Endothelial cell of umbilical vein (primary cell): Measurements from ENCODE around the gene SETBP1.

Experiments used
- CTCF ChIP-seq, 2 donors: IDR thresholded peaks; 1 replicate in 1 of 2; 2 replicates in 1 of 2; pipeline ENCODE4 v1.5.1; 2011; ENCODE audit warnings: low read length in 2 of 2, mild to moderate bottlenecking in 2 of 2, moderate library complexity in 2 of 2, control low read depth in 1 of 2, inconsistent platforms in 1 of 2, low read depth in 1 of 2; ENCODE audit not compliant: insufficient read depth in 1 of 2; ENCODE audit errors: extremely low read depth in 1 of 2
- EZH2 ChIP-seq: IDR thresholded peaks from 2 replicates; pipeline ENCODE4 v1.6.1; 2012; ENCODE audit warnings: borderline replicate concordance, low read depth, mild to moderate bottlenecking, moderate library complexity, low read length, inconsistent platforms; ENCODE audit not compliant: severe bottlenecking
- GATA2 ChIP-seq: IDR thresholded peaks from 2 replicates; pipeline ENCODE4 v1.7.0; 2011; ENCODE audit warnings: low read depth, mild to moderate bottlenecking, moderate library complexity, mixed read lengths, low read length; ENCODE audit not compliant: insufficient read length, insufficient read depth
- POLR2A ChIP-seq: IDR thresholded peaks from 2 replicates; pipeline ENCODE4 v1.6.1; 2012; ENCODE audit warnings: low read depth, mild to moderate bottlenecking, control low read depth, low read length
- POLR2AphosphoS5 ChIP-seq: IDR thresholded peaks from 2 replicates; pipeline ENCODE4 v1.6.1; 2012; ENCODE audit warnings: low read depth, mild to moderate bottlenecking, control low read depth, low read length, moderate library complexity; ENCODE audit not compliant: insufficient read depth
- TF ChIP-seq, protein P1 (sequence below): IDR thresholded peaks from 2 replicates; pipeline ENCODE4 v1.6.1; 2011; ENCODE audit not compliant: insufficient read depth, insufficient read length

DNA sequence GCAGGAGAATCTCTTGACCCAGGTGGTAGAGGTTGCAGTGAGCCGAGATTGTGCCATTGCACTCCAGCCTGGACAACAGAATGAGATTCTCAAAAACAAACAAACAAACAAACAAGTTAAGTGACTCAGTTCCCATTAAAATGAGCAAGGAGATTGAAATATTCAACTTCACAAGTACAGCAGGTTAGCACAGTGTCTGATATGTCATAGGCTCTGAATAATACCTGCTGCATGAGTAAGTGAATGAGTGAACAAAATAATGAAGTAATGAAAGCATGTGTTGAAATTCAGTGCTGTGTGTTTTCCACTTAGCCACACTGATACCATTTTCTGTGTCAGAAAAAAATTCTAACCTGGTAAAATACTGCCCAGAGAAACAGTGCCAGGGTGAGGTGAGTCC, 41.9 kb upstream of the SETBP1 start:
- TF ChIP-seq CTCF (IDR thresholded peaks at IDR 0.05; ENCODE audit: extremely low read depth in 1 of 2, insufficient read depth in 1 of 2, low read depth in 1 of 2, low read length in 2 of 2) (no peak), EZH2 (no peak), POLR2AphosphoS5 (no peak), POLR2A (no peak), GATA2 (no peak)
- TF ChIP-seq, protein P1, sequence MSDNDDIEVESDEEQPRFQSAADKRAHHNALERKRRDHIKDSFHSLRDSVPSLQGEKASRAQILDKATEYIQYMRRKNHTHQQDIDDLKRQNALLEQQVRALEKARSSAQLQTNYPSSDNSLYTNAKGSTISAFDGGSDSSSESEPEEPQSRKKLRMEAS, result no peak
